NCI-H1092 treated with DMSO at 0.1 percent for 48 hours (cell line): Measurements from ENCODE around the gene RAX.

ENCODE experiments used
- DNase-seq: peaks from one replicate; lab custom pipeline; 2025; lab: John Stamatoyannopoulos, UW

The RAX gene

GRCh38 chr18:59272891-59273758, at the start of gene RAX:
RAX (minus strand) TSS chr18:59273454; CDS start chr18:59273206, 248 bp downstream.
- no peak for DNase-seq

DNA sequence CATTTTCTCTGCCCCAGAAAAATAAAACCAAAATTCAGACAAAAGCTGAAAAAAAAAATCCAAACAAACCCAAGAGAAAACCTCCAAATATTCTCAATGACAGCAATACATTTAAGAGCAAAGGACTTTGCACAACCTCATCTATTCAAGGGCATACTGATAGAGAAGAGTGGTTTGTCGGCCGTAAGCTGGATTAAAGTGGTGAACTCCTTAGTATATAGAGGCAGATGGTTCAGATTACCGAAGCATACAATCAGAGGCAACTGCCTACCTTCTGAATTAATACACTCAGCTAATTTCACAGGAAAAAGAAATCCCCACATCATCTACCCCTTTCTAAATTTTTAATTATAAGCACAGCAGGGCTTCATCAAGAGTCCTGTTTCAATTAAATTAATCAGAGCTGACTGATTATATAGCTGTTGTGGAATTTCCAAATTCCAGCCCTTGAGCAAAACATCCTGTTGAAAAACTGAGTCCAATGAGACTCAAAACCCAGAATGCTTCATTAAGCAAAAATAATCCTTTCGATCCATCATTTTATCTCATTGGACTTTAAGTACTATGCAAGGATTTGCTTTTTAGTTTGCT, 45.3 kb upstream of the RAX start, which contains the start of gene CPLX4:
CPLX4 (minus strand) TSS at position 190 of the 591 bp plus-strand sequence; CDS start at position 3, 187 bp downstream.
- no peak for DNase-seq

- DNase-seq: no peak
These were observed 38.4 kb upstream of the RAX start for GRCh38 chr18:59311631-59312030.

DNA sequence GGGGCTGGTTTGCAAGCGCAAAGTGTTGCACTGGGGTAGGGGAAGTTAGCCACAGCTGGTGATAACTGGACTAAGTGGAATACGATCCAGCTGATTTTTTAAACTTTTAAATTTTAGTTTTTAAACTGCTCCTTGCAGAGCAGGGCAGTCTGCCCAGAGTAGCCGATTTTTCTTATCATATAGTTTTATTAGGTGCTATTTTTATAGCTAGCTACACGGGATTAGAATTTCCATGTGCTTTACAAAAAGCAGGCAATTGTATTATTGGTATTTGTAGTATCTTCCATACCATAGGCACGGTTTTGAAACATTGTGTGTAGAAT, 35.6 kb upstream of the RAX start:
- no peak for DNase-seq

- peak; percentile 90 for DNase-seq
These were observed 35.1 kb upstream of the RAX start for GRCh38 chr18:59308248-59308937.

DNA sequence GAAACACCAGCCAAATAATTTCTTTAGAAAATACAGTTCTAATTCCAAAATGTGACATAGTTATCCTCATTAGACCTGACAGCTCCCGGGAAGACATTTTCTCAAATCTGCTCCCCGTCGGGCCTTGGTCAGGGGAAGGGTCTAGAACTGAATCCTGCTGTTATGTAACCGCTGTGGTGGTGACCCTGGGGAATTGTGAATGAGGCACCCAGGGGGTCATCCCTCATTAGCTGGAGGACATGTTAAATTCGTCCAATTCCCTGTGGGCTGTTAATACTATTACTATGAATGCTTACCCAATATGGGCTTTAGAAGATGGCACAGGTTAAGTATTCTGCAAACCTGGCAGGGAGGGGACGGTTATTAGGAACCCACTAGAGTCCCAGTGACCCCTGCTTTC, 33.4 kb upstream of the RAX start:
- no peak for DNase-seq

DNA sequence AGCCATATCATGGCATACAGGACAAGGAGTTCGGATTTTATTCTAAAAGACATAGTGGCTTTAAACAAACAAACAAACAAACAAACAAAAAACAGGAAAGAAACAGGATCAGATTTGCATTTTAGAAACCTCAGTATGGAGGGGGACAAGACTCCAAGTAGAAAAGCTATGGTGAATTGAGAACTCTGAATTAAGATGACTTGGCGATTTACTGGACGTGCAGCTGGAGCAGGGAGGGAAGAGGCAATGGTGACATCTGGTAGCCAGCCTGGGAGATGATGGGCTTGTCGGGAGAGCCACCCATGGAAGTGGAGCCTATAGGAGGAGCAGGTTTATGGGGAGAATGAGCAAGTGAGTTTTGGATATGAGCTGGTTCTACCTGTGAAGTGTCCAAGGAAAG, 32.0 kb upstream of the RAX start:
- DNase-seq: no peak

DNA sequence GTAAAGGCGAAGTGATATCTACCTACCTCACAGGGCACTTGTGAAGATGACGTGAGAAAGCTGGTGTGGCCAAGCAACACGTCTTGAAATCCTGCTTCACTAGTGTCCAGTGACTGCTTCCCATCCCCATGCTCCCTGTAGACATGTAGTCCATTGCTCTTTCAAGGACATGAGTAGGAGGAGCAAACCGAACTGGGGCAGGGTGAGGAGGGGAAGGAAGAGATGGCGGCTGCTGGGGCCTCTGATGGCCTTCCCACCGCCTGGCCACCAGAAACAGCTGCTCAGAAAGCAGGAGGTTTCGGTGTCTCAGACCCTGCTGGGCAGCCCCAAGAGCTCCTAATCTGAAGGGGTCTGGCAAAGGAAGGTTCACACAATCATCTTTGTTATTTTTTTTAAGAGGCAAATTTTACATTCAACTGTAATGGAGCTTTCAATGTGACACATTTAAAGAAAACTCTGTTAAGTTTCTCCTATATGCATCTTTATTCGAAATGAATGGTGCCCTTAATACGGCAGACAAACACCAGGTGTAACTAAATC, 30.5 kb upstream of the RAX start:
- no peak for DNase-seq

- no peak for DNase-seq
These were observed 29.8 kb upstream of the RAX start for GRCh38 chr18:59303006-59303405.

DNA sequence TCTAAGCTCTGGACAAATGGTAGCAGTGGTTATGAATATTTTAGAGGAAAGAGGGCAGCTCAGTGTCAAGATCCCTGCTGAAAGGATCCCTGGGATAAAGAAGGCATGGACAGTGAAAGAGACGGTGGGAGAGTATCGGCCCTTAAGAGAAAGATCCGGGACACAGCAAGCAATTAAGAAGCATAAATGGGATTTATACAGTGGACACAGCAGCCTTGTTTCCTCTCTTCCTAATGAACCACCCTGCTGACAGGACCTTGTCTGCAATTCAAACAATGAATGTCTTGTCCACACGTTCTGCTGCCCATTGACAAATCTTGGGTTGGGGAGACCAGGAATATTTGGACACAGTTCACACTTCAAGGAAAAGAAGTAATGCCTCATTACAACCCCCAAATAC, 28.7 kb upstream of the RAX start:
- no peak for DNase-seq

DNA sequence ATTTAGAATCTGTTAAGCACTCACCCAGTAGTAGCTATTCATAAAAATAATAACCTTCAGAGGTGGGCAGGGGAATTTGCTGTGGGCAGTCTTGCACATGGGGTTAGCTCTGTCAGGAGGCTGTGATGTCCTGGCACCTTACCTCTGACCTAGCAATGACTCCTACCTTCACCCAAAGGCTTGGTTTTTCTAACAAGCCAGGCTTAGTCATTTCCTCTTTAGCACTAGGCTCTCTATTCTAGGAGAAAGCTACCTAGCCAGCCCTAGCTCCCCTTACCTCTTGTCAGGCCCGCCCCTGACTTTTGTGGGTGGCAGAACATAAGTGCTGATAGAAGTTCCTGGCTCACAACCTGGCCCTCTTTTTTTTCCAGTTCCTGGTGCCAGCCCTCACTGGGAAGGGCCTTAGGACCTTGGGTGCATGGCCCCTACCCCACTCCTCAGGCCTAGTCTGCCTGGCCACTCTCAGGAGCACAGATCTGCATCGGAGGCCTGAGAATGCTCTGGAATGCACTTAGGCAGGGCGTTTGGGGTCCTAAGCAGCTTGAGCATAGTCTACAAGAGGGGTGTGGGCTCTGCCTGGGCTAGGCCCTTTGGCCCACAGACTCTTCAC, 27.5 kb upstream of the RAX start:
- no peak for DNase-seq

GRCh38 chr18:59298871-59299270, 25.6 kb upstream of the RAX start:
- no peak for DNase-seq

GRCh38 chr18:59293317-59293716, 20.1 kb upstream of the RAX start:
- DNase-seq: no peak

- DNase-seq: no peak
These were observed 13.1 kb upstream of the RAX start for GRCh38 chr18:59286341-59286740.

DNA sequence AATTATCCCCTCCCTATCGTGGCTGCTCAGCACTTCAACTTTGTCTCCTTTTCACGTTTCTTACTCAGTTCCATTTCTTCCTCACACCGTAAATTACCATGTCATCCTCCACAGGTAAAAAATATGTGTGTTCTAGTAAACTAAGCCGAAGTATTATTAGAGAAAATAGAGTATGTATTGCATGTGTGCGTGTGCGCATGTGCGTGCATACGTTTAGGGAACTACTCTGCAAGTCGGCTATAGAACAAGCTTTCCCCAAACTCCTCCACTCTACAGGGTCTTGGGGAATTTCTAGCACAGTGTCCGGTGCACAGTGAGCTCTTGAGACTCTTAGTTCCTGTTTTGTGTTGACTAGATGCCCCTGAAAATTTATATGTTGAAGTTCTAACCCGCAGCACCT, 9.1 kb upstream of the RAX start:
- DNase-seq: no peak

DNA sequence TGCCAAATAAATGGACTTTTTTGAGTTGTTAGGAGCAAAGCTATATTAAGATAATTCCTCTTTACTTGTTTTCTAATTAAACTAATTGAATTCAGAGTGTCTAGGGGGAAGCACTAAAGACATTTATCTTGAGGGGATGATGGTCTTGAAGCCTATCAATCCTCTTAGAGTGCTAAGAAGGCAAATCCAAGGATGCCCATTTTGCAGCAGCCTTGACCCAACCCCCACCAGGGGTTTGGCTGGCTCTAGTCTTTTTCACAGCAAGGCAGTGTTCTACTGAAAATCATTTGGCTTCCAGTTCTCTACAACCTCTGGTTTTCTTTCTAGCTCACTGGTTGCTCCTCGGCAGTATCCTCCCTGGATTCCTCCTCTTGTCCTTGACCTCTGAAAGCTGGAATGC, 6.5 kb upstream of the RAX start:
- DNase-seq: no peak

GRCh38 chr18:59279193-59279592, 5.9 kb upstream of the RAX start:
- DNase-seq: no peak

DNA sequence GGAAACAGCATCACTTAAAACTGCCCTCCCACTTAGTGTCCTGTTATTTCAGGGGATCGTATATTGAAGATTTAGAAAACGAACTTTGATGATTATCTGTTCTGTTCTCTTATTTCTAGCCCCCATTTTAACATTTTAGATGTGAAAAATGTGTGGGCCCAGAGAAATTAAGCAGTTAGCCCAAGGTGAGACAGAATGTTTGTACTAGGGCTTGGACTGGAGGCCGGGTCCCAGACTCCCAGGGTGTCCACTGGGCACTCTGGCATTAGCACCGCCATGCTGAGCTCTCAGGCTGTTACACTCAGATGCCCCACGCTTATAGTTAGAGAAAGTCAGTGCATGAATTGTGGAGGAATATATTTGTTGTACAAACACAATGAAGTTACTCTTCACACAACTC, 5.5 kb upstream of the RAX start:
- no peak for DNase-seq

DNA sequence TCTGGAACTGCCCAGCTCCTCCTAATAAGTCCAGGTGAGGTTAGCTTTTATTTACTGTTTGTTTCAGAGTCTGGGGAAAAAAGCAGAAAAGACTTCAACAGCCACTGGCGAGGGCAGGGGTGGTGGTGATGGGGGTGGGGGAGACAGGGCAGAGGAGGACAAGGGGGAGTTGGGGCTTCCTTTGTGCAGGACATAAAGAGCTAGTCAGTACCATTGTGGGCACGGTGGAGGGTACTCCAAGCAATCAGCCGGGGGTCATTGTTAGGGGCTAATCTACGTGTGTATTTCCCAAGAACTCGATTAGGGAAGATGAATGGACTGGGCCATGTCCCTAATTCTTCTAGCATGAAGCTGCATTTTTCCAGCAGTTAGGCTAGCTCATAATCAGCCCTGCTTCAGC, 2.8 kb upstream of the RAX start:
- DNase-seq: no peak

GRCh38 chr18:59275406-59275949, 2.2 kb upstream of the RAX start:
- no peak for DNase-seq

DNA sequence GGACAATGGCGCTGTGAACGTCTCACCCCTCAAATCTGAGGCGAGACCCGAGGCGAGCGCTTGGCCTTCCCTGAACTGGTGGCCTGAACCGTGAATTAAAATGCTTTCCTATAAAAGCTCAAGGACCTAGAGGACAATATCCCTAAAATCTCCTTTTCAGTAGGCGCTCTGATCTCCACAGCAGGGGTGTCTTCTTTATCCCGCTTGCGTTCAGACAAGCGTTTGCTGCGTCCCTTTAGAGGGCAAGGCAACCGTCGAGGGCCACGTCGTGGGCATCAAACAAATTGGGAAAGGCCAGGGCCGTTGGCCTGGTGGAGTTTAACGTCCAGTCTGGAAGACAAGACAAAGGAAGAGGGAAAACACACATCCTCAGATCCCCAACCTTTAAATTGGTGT, 1.3 kb upstream of the RAX start:
- no peak for DNase-seq
